ENCODE results near the gene WNK2.

The WNK2 gene

DNA sequence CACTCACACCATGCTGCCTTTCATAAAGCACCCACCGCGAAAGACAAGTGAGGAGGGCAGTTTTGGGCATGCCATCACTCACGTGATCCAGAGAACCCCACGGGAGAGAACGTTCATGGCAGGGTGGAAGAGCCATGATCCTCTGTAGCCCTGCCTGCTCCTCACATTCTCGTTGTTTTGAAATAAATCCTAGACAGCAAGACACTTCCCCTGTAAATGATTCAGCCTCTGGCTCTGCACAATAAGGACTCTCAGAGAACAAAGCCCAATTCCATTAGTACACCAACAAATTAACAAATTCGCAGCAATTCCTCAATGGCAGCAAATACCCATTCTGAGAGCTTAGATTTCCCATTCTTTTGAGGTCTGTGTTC, 71.5 kb downstream of the WNK2 start:
- DNase-seq (ENCODE audit: low spot score), result no peak

DNA sequence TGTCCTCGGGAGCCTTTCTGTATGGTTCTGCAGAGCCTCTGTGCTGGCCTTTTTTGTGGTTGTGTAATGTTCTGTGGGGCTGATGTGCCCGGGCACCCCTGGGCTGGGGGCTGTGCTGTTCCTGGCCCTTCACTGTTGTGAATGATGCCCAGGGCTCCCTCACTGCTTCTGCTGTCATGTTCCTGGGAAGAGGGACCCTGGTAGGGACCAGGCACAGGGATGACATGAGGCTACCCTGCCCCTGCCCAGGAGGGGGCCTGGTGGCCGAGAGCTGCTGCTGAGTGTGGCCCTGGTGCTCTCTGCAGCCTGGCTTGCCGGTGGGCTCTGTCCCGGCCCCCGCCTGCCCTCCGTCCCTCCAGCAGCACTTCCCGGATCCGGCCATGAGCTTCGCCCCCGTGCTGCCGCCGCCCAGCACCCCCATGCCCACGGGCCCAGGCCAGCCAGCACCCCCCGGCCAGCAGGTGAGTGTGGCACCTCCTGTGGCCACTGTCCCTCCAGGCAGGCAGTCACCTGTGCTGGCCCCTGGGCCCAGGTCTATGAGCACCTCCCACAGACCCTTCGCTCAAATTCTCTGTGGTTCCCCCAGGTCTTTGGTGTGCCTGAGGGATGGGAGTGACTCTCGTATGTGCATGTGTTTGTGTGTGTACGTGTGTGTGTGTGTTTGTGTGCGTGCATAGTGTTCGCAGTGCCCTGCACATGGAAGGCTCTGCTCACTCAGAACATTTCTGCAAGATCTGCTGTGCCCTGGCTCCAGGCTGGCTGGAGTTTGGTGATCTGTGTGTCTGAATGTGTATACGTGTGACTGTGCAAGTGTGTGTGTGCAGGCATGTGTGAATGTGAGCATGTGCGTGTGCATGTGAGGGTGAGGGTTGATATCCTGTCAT, 72.3 kb downstream of the WNK2 start:
- DNase-seq (ENCODE audit: low spot score), result no peak

DNA sequence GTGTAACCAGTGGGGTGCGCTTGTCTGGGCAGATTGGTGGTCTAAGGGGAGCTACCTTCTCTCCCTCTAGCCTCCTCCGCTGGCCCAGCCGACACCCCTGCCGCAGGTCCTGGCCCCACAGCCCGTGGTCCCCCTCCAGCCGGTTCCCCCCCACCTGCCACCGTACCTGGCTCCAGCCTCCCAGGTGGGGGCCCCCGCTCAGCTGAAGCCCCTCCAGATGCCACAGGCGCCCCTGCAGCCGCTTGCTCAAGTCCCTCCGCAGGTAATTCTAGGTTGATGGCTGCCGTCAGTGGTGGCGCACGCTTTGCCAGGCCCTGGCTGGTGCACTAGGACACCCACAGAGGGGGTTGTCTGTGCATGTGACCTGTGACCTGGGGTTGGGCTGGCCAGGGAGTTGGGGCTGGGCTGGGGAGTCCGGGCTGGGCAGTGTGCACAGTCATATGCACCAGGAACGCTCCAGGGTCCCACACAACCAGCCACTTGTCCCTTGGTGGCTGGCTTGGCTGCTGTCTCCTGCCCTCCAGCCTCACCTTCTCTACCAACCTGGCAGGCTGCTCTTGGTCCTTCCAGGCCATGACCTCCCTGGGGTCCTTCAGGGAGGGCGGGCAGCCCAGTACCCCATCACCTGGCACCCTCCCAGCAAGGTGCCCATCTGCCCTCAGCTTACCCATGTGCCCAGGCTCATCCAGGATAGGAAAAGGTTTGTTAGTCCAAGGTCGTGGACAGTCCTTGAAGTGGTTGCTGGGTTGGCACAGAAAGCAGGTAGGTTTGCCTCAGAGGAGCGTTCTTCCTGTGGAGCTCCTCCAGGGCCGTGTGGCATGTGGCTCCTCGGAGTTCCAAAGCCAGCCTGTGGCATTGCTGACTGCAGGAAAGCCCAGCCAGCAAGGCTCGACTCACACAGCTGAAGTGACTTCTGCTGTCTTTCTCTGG, 73.2 kb downstream of the WNK2 start:
- no peak for DNase-seq (ENCODE audit: low spot score)

DNA sequence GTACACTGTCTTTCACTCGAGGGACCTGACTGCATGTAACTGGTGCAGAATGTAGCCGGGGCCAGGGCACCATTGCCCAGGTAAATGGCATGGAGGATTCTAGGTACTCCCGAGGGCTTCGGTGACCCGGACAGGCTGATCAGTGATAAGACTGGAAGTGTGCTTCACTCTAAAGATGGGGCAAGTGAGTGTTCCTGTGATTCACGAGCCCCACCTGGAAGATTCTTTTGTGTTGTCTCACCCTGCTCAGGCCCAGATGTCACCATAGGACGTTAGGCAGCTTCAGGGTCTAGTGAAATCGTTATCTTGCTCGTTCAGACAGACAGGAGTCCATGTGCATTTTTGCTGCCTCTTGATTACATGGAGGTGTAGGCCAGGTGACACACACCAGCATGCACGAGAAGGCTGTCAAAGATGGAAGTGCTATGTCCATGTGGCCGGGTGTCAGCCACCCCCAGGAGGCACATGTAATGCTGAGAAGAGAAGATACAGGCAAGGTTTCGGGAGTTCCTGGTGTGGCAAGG, 73.9 kb downstream of the WNK2 start:
- DNase-seq (ENCODE audit: low spot score), result no peak

DNA sequence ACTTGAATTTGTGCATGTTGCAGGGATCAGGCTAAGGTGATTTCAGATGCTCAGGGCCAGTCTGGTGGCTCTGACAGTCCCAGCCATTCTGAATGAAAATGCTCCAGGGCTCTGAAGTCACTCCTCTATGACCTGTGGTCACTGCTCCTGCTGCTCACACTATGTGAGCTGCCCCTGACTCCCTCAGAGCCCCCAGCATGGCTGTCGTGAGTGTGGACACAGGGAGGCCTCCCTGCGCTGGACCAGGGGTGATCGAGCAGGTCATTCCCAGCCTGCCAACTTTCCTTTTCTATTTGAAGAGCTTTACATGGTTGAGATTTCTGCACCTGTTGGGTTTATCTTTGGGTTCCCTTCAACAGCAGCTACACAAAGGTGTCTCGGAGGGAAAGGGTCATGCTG, 74.5 kb downstream of the WNK2 start:
- DNase-seq (ENCODE audit: low spot score), result no peak

DNA sequence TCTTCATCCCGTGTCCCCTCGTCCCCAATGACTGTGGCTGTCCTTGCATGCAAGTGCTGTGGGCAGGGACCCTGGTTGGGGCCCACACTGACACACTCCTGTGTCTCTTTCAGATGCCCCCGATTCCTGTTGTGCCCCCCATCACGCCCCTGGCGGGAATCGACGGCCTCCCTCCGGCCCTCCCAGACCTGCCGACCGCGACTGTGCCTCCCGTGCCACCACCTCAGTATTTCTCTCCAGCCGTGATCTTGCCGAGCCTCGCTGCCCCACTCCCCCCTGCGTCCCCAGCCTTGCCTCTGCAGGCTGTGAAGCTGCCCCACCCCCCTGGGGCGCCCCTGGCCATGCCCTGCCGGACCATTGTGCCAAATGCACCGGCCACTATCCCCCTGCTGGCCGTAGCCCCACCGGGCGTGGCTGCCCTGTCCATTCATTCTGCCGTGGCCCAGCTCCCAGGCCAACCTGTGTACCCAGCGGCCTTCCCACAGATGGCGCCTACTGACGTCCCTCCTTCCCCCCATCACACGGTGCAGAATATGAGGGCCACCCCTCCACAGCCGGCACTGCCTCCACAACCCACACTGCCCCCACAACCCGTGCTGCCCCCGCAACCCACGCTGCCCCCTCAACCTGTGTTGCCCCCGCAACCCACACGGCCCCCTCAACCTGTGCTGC, 75.0 kb downstream of the WNK2 start:
- no peak for DNase-seq (ENCODE audit: low spot score)

DNA sequence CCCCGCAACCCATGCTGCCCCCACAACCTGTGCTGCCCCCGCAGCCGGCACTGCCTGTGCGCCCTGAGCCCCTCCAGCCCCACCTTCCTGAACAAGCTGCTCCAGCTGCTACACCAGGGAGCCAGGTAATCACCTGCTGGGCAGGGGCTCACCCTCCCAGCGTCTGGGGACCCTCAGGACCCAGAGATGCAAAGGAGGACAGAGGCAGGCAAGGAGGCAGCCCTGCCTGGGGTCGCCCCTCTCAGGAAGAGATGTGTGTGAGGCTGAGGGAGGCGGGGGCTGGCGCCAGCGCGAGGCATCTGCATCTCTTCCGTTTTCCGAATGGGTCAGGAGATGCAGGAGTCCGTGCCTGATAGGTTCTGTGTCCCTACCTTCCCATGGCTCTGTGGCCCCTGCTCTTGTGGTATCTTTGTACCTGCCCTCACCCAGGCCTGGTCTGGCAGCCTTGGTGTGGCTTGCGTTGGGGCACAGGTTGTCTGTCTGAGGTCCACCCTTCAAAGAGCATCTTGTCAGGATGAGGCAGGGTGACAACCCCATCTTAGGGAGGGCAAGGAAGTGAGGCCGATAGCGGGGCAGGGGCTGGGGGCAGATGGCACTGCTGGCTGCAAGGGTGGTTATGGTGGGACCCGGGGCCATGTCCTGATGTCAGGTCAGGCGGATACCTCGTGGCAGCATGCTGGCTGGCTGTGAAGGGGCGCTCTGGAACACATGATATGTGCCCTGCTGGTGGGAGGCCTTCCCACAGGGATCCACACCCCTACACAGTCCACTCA, 75.7 kb downstream of the WNK2 start:
- DNase-seq (ENCODE audit: low spot score), result no peak

DNA sequence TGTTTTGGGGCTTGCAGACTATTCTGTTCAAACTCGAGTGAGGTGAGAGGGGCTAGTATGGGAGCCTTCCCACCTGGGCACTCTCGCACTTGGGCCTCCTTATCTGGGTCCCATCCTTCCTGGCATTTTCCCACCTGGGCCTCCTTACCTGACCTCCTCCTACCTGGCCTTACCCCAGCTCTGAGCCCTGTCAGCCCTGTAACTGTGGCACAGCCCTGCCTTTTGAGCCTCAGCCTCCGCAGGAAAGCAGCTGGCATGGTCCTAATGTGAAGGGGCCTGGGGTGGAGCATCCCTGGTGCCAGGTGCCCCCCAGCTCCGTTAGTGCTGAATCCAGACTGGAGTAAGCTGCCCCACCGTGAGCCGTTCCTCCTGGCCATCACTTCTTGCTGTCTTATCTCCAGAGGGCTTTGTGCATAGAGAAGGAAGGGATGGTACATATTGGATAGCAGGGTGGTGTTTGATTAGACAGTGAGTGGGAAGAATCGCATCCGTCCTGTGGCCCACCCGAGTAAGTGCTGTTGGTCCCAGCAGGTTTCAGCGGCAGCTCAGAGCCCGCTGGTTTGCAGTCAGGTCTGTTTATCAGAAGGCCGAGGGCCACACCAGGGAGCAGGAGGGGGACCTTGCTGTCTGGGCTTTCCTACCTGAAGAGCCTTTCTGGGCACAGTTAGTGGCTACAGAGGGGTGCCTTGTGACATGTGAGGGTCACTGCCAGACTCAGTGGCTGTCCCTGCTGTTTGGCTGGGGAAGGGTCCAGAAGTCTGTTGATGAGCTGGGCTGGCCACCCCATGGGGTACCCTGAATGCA, 76.5 kb downstream of the WNK2 start:
- DNase-seq (ENCODE audit: low spot score), result no peak

DNA sequence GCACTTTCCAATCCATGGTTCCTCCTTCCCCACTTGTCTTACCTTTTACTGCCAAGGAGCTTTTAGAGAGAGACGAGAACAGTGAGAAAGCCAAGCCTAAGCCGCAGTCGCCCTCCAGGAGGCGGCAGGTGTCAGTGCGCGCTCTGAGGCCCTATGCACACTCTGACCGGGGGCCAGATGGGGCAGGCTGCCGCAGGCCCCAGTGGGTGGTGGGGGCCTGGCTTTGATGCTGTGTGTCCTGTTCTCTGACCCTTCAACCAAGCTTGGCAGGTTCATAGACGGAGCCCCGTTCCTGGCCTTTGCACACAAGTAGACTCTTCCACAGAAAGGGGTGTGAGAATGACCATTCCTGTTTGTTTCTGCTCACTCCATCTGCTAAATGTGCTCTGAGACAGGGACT, 77.3 kb downstream of the WNK2 start:
- no peak for DNase-seq (ENCODE audit: low spot score)

DNA sequence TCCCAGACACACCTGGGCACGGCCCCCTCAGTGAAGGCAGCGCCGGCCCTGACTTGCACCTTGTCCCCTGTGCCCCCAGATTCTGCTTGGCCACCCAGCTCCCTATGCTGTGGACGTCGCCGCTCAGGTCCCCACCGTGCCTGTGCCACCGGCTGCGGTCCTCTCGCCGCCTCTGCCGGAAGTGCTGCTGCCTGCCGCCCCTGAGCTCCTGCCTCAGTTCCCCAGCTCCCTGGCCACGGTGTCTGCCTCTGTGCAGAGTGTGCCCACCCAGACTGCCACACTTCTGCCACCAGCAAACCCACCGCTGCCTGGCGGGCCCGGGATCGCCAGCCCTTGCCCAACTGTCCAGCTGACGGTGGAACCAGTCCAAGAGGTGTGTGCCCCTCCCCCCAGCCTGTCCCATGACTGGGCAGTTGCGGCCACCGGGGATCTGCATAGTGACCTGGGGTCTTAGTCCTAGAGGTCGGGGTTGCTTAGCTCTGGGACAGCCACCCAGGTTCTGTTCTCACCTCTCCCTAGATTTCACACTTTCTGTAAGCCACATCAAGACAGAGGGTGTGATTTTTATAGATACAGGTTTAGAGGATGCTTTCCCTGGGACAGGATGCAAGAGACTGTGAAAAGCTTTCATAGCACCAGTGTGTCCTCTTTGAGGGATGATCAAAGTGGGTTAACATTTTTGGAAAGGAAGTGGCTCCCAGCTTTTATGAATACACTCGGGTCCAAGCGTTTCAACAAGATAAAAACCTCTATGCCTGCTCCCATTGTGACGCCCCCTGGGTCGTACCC, 78.0 kb downstream of the WNK2 start:
- no peak for DNase-seq (ENCODE audit: low spot score)

DNA sequence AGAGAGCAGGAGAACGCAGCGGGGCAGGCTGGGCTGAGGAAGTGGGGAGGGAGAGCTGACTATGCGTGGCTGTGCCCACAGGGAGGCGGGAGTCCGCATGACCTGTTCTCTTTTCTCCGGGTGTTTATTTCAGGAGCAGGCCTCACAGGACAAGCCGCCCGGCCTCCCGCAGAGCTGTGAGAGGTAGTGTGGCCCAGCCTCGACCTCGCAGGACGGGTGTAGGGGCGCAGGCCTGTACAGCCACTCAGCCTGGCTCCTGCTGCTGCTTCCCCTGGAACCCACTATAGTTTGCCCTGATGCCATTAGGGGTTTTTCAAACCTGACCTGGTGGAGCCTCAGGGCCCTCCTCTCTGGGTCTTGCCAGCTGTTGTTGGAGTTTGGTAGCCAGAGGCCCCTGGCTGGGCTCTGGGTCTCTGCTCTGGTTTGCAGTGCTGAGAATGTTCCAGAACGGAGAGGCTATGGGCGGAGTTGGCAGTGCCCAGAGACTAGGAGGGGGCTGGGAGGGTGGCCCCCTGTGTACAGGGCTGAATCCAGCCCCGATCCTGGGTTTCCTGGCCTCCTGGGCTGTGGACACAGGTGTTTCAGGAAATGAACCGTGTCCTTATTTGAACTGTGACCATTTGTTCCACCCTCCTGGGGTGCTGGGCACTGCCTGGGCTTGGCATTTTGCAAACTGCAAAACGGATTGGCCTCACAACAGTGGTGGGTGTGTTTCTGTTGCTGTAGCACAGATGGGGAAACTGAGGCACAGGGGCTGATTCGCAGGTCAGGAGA, 78.8 kb downstream of the WNK2 start:
- DNase-seq (ENCODE audit: low spot score), result no peak

DNA sequence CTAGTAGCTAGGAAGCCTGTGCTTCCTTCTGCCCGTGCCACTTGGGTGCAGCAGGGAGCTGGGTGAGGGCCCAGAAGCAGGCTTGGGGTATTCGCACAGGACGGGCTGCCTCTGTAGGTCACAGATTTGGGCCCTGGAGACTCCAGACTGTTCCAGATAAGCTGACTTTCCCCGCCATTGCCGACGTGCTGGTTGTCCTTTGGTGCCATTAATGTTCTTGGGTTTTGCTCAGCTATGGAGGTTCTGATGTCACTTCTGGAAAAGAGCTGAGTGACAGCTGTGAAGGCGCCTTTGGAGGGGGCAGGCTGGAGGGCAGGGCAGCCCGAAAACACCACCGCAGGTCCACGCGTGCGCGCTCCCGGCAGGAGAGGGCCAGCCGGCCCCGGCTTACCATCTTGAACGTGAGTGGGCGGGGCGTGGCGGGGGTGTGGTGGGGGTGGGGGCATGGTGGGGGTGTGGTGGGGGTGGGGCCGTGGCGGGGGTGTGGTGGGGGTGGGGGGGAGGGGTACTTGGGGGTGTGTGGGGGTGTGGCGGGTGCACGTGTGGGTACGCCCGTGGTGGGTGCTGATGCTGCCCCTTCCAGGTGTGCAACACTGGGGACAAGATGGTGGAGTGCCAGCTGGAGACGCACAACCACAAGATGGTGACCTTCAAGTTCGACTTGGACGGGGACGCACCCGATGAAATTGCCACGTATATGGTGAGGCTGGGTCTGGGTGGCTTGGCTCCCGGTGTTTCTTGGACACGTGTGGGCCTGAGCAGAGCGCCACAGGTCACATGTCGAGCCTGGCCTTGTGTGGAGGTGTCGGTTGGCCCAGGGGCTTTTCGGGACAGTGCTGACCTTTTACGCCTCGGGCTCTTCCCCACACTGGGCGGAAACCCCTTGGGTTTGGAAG, 79.6 kb downstream of the WNK2 start:
- no peak for DNase-seq (ENCODE audit: low spot score)

DNA sequence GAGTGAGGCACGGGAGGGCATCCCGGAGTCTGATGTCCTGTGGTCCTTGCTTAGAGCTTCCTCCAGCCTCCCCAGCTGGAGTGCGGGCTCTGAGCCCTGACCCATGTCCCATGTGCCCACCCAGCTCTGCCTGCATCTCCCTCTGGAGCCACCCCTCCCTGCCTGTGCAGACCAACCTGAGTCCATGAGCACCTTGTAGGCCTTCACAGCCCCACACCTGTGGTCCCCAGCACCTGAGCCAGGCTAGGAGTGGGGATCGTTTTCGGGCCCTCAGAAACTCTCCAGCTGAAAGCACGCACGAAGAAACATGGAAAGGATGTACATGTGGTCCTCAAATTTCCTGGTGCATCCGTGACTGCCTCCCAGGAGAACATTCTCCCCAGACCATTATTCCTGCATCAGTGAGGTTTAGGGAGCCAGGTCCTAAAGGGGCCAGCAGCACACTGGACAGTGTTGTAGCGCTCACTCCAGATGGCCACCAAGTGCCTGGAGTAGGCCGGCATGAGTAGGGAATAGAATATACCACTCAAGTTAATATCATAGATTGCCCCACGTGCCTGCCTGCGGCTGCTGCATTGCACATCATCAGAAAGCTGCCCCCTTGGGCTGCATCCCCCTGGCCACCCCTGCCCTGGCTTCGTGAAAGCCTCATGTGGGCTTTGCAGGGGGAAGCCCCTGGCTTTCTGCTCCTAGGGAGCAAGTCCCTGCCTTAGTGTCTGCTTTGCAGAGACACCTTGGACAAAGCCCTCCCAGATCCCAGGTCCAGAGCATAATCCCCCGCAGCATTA, 80.6 kb downstream of the WNK2 start:
- no peak for DNase-seq (ENCODE audit: low spot score)

DNA sequence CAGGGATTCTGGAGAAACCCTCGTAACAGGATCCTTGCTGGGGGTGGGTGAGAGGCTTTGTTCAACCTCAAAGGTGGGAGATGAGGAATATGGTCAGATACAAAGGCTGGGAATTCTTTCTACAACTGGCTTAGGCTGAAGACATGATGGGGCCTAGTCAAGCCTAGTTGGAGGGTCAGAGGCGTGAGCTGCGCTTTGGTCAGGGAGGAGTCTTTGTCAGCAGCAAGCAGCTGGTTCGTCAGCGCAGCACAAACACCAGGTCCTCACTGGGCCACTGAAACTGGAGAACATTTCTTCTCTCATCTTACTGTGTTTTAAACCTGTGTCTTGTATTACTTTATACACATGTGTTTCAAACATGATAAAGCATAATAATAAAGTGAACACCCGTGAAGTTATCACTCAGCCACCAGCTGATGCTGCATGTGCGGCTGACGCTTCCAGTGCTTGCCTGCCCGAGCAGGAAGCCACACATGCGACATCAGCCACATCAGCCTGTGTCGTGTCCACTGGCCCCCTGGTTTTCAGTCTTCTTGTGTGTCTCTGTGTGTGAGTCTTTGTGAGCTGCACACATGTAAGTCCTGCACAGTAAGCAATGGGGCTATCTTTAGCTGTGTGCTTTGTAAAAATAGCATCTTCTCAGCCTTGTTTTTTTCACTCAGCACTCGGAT, 81.5 kb downstream of the WNK2 start:
- no peak for DNase-seq (ENCODE audit: low spot score)

DNA sequence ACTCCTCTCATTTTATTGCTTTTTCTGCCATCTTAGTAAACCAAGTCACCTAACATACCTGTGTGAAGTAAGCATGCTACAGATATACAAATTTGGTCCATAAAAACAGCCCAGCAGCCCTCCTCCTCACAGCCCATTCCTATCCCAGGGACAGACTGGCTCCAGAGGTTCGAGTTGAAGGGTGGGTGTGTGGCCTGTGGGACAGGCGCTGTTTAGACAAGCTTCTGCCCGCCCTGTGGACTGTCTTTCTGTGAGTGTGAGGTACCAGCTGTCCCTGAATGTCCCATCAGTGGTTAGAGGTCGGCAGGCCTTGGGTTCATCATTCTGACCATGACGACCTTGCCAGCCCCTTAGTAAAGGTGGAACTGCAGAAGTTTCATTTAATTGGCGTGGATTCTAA, 82.0 kb downstream of the WNK2 start:
- no peak for DNase-seq (ENCODE audit: low spot score)

DNA sequence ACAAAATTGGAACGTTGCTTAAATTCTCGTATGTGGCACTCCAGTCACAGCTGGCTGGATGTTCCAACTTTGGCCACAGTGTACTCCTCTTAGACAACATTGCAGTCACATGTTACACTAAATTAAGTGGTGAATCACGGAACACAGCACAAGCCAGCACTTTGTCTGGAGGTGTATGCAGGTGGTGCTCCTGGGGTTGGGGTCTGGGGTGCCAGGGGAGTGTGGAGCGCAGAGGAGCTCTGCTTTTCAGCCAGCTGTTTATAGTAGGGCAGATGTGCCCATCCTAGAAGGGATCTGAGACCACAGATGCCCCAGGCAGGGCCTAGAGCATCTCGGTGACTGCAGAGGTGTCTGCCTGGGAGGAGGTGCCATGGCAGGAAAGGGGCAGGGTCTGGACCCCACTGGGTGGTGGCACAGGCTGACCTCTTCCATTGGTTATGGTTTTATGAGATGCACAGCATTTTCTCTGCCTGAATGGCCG, 82.6 kb downstream of the WNK2 start:
- DNase-seq (ENCODE audit: low spot score), result no peak

Data from AG08396 (cell line).